ENCODE measurements around the gene RASSF8.
"Not testable (repeated sequence)": the region's sequence is repeated elsewhere in the genome, so short reads cannot be mapped to it uniquely, and the experiment has no call there.

The RASSF8 gene

GRCh38 chr12:26054383-26054782 lies 95.9 kb downstream of the RASSF8 start:
- no peak for DNase-seq (ENCODE audit: low read depth)
- H3K4me3 ChIP-seq (ENCODE audit: control insufficient read depth, low read depth, low read length), result no peak overlapping the region
- TF ChIP-seq CTCF (conservative IDR thresholded peaks at IDR 0.05; ENCODE audit: control insufficient read depth, insufficient read depth, low read depth, low read length), result no peak

GRCh38 chr12:26055087-26055486 lies 96.6 kb downstream of the RASSF8 start:
- no peak for TF ChIP-seq CTCF (conservative IDR thresholded peaks at IDR 0.05; ENCODE audit: control insufficient read depth, insufficient read depth, low read depth, low read length)
- no peak for DNase-seq (ENCODE audit: low read depth)
- no peak overlapping the region for H3K4me3 ChIP-seq (ENCODE audit: control insufficient read depth, low read depth, low read length)

- TF ChIP-seq CTCF (conservative IDR thresholded peaks at IDR 0.05; ENCODE audit: control insufficient read depth, insufficient read depth, low read depth, low read length), result no peak
- DNase-seq (ENCODE audit: low read depth), result peak; percentile 55
- no peak overlapping the region for H3K4me3 ChIP-seq (ENCODE audit: control insufficient read depth, low read depth, low read length)
Observed at GRCh38 chr12:26056335-26056734, 97.9 kb downstream of the RASSF8 start.

- not testable (repeated sequence) for H3K4me3 ChIP-seq (ENCODE audit: control insufficient read depth, low read depth, low read length); DNase-seq (ENCODE audit: low read depth)
Observed at GRCh38 chr12:26057271-26057670, 98.8 kb downstream of the RASSF8 start.

GRCh38 chr12:26058308-26058707 lies 99.8 kb downstream of the RASSF8 start:
- no peak overlapping the region for H3K4me3 ChIP-seq (ENCODE audit: control insufficient read depth, low read depth, low read length)
- no peak for DNase-seq (ENCODE audit: low read depth)
- no peak for TF ChIP-seq CTCF (conservative IDR thresholded peaks at IDR 0.05; ENCODE audit: control insufficient read depth, insufficient read depth, low read depth, low read length)

GRCh38 chr12:26058818-26059217 lies 100.3 kb downstream of the RASSF8 start:
- DNase-seq (ENCODE audit: low read depth), result no peak
- no peak overlapping the region for H3K4me3 ChIP-seq (ENCODE audit: control insufficient read depth, low read depth, low read length)
- no peak for TF ChIP-seq CTCF (conservative IDR thresholded peaks at IDR 0.05; ENCODE audit: control insufficient read depth, insufficient read depth, low read depth, low read length)

- TF ChIP-seq CTCF (conservative IDR thresholded peaks at IDR 0.05; ENCODE audit: control insufficient read depth, insufficient read depth, low read depth, low read length), result no peak
- H3K4me3 ChIP-seq (ENCODE audit: control insufficient read depth, low read depth, low read length), result no peak overlapping the region
- DNase-seq (ENCODE audit: low read depth), result no peak
Observed at GRCh38 chr12:26062006-26062405, 103.5 kb downstream of the RASSF8 start.

Data from fibroblast of mammary gland (primary cell).